Activated CD4-positive, alpha-beta T cell treated with anti-CD3 and anti-CD28 coated beads, Interleukin-2, Interleukin-6, amounts not matched to agents 100 ng/mL and 50 ng/mL, durations not matched to agents 16 hours and 8 hours (primary cell): ENCODE measurements around the gene SLC43A2.

Experiments used
- DNase-seq: peaks from one replicate; pipeline ENCODE4 v3.0.0-alpha.2; 2020

SLC43A2 gene

DNA sequence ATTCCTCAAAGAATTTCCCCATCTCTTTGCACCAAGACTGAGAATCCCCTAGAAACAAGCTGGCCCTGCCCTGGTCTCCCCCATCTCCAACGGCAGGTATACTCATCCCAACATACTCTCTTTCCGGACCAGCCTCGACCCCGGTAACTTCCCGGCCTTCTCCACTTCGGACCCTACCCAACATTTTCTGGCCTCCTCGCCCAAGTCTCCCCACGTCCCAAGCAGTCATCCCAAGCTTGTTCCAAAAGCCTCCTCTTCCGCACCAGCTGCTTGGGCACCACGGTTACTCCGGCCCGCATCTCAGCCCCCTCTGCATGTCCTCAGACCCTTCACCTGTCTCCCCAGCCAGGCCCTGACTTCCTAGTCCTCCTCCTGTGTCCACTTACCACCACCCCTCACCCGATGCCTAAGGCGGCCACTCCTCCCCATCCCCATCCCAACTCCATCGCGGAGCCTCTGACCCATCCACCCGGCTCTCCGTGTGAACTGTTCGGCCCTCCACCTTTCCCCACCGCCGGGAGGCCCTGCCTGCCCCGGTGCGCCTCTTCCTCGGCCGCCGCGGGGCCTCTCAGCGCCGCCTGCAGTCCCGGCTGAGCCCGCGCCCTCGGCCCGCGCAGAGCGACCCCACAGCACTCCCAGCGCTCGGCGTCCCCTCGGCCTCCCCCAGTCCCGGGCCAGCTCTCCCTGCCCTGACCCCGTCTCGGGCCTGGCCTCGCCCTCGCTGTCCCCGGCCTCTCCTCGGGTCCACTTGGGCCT is 67.0 kb downstream of the SLC43A2 start:
- peak; percentile 43 for DNase-seq

DNA sequence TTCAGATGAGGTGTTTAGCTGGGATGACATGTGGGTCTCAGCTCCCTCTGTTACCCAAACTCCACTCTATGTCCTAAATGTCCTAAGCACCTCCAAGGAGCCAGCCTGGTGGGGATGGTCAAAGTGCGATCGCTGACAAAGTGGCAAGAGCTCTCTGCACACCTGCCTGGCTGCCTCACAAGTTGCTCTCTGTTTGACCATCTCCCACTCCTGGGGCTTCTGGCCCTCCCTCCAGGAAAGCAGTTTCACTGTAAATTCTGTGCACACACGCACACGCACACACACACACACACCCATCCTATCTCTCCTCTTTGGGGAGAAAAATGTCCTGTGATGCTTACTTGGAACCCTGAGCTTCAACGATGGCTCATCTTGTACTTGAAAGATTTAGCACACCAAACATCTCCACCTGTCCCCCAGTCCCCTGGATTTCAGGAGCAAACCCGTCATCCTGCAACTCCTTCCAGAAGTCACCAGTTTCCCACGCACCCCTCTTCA is 67.7 kb downstream of the SLC43A2 start:
- no peak for DNase-seq

DNA sequence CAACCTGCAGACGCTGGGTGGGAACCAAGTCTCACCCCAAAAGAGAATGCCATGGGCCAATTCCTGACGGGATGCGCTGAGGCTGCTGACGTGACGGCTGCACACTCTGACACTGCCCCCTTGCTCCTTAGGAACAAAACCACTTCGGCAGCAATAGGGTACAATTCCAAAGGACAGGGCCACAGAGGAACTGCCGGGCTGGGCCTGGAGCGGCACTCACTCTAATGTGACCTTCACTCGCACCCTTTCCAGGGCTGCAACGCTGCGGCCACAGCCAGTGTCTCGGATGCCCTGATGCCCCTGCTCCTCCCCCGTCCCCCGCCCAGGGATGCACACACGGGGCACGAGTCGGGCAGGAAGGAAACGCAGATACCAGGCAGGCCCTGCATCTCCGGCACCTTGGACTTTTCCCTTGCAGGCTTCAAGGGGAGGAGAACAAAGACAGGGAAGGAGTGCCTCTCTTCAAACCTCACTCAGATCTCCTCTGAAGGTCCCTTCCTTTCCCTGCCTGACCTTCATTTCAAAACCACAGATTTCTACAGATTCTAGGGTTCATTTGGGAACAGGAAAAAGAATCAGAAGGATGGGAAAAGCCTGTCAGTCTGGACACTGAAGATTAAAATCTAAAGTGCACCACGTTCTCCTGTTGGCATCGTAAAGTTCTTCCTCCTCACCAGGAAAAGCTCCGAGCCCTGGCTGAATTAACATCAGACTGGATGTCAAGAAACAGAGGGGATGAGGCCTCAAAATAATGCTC is 68.4 kb downstream of the SLC43A2 start:
- no peak for DNase-seq

DNA sequence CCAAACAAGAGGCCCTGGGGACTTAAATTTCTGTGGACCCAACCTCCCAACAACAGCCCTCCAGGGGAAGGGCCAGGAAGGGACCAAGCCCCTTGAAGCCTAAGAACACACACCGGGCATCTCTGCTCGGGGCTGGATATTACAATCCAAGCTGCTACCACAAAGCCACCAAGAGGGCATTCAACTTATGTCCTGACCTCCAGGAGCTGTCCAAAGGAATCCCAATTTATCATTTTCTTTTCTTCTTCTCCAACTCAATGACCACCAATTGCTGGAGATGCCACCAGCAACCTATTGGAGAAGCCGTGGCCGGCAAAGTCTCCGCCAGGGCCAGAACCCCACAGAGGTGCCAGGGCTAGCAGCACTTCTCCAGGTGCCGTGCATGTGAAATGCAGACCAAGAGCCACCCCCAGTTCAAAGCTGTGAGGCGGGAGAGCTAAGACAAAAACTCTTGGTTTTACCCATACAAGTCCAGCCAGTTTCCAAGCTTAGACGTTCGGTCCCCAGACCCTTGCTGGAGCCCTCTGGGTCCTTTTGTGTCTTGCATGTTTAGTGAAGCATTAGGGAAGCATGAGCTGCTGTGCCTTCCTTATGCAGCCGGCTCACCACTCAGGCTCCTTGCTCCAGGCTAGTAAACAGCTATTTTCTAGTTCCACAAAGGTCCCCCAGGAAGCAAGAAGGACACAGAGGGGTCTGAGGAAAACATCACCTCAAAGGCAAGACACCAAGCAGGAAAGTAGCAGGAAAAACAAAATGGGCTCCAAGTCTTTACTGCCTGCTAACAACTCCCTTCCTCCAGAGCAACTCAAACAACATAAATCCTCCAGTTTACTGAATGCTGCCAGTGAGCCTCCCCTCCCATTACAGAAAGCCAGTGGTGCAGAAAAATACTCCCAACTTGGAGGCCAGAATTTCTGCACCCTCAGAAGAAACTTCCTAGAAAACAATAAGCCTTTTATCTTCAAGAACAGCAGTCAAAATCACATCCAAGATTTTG is 69.3 kb downstream of the SLC43A2 start:
- DNase-seq, result no peak

DNA sequence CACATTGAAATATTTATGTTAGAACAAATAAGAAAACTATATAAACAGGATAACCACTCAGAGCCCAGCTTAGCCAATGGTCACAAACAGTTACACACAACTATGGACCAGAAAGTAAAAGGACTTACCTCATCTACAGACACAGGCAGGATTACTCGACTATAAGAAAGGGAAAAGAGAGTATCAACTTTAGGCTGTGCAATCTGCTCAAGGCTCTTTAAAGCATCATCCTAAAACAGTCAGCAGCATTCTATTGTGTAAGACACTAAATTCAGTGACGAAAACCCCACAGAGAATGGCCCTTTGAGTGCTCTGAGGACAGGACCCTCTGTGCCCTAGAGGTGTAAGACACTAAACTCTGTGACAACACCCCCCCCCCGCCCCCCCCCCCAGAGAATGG is 70.2 kb downstream of the SLC43A2 start:
- DNase-seq, result no peak

DNA sequence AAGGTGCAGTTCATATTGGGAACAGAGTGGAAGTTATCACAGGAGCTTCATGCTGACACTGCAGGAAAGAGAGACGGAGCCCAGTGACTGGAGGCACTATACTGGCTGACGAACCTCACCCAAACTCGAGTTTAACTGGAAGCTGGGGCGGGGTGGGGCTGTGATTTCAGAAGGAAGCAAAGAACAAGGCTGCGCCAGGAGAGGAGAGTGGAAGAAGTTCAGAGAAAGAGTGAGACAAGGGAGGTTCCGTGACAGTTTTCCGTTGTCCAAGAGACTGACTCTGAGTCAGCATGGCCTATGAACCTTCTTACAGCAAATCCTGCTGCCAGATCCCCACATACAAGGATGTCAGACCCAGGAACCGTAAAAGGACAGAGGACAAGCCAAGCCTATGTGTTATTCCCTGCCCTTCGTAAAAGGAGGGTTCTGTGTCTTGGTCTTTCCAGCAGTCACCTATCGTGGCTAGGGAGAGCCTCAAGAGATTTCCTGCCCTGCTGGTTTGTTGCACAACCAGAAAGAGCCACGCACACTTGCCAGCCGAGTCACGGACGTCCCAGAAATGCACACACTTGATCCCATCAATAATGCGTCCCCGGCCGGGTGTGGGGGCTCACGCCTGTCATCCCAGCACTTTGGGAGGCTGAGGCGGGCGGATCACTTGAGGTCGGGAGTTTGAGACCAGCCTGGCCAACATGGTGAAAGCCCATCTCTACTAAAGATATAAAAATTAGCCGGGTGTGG is 71.1 kb downstream of the SLC43A2 start:
- no peak for DNase-seq

DNA sequence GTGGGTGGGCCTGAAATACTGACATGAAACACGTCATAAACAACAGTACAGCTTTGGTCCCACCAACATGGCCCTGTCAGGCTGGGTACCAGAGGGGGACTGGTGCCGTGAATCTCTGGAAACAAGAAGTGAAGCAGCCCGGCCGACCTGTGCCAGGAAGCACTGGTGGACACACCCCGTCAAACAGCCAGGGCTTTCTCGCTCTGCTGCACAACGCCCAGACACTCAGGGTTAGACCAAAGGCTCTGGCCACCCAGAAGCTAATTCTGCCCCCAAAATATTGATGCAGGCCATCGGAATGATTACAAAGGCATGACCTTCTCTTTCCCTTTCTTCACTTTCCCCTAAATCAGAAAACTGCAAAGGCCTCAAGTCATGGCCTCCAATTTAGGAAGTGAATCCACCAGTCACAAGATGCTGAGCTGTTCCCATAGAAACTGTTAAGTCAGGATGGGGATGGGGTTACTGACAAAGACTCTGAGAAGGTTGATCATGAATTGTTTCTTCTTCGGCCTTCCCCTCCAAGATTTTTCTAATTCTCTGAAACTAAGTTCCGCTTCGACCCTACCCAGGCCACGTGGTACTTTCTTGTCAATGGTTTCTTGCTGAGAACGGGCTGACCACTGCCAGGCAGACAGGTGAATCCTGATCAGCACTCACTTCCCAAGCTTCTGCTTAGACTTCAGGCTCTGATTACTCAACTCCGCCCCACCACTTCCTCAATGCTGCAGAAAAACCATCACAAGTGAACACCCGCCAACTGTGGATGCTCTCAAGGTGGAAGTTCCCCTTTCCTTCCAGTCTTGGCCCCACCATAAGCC is 72.8 kb downstream of the SLC43A2 start:
- no peak for DNase-seq

DNA sequence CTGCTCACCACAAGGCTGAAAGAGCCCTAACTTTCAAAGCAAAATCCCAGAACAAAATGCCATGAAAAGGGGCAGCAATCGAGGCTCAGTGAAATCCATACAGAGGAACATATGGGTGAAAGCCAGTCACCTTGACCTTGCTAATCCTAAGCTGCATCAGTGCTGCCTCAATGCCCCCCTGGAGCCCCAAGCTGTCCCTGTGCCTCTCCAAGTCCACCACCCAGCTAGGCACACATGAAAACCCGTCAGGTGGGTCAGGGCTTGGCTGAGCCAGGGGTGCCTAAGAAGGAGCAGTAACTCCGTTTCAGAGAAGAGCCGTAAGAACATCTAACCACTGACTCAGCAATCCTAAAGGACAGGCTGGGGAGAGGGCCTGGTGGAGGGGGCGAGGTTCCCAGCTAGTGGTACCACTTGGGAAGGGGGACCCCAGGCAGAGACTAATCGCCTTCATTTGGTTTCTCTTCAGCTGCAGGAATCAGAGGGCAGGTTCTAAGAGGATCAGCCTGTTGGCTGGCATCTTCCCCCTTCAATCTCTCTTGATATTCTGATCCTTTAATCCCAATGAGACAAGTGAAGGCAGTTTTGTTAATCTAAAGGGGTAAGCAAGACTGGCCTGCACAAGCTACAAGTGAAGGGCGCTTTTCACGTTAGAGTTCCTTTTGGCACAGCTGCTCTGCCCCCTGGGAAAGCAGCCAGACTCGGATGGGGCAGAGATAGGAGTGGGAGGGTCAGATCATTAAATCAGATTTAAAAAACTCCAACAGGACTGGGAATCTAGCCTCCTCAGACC is 73.7 kb downstream of the SLC43A2 start:
- DNase-seq, result no peak

DNA sequence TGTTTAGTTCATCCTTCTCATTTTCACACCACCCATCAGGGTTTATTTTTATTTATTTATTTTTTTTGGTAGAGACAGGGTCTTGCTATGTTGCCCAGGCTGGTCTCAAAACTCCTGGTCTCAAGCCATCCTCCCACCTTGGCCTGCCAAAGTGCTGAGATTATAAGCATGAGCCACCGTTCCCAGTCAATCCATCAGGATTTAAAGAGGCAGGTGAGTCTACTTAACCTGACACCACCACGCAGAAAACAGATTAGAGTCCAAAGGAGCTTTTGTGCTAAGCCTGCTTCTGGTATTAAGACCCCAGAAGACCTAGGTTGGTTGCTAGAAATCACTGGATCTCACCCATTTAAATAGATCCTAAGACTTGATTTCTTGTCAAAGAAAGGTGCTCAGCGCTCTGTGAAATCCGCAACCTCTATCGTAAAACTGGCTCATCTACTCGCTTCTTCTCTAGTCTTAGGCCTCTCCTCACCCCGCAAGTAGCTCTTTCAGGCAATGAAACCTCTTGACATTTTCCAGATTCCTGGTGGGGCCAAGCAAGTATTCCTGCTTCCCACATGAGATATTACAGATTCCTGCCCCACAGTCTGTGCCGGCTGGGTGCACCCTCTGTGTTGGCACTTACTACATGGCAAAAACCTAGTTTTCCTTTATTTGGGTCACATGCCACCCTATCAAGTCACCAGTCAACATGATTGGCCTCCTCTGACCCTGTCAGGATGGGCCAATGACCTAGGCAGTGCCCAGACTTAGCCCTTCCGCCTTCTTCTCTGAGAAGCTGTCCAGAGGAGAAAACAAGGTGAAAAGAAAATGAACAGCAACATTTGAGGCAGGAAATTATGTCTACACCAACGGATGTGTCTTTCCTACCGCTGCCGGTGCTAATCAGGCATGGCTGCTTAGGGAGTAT is 75.0 kb downstream of the SLC43A2 start:
- DNase-seq, result no peak

DNA sequence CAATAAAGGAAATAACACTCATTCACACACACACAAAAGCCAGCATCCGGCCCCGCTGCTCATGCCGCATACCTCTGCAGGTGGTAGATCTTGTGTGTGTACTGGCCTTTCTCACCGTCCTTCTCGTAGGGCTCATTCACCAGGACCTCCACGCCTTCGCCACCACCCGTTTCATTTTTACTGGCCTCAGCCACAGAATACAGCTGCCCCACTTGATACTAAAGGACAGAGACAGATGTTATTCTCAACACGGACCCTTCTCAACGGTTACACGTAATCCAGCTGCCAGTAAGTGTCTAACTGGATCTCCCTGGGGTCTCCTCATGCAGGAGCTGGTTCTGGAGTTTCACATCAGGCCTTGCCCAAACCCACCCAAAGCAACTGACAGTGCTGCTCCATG is 75.7 kb downstream of the SLC43A2 start:
- no peak for DNase-seq

DNA sequence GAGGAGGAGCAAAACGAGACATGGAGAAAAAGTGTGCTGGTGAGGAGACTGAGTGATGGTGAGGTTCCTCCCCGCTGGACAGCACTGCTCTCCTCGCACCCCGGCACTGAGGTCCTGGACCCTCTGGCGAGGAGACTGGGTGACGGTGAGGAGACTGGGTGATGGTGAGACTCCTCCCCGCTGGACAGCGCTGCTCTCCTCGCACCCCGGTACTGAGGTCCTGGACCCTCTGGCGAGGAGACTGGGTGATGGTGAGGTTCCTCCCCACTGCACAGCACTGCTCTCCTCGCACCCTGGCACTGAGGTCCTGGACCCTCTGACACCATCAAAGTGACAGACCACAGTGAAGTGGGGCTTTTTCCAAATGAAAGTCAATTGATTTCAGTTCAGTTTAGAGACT is 76.9 kb downstream of the SLC43A2 start:
- no peak for DNase-seq

DNA sequence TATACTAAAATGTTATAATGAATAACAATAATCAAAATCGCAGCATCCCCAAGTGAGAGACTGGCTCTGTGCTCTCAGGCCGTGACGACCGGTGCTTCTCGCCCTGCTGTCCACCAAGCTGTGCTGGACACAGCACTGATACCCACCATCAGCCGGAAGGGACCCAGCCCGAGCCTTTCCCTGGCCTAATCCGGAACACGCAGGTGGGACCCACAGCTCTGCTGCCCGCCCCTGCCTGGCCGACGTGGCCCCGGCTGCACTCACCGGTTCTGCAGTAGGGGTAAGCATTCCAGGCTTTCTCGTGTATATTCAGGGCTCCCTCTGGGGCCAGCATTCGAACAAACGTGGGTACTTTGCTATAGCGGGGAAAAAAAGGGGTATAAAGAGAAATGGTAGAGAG is 80.6 kb downstream of the SLC43A2 start:
- no peak for DNase-seq

DNA sequence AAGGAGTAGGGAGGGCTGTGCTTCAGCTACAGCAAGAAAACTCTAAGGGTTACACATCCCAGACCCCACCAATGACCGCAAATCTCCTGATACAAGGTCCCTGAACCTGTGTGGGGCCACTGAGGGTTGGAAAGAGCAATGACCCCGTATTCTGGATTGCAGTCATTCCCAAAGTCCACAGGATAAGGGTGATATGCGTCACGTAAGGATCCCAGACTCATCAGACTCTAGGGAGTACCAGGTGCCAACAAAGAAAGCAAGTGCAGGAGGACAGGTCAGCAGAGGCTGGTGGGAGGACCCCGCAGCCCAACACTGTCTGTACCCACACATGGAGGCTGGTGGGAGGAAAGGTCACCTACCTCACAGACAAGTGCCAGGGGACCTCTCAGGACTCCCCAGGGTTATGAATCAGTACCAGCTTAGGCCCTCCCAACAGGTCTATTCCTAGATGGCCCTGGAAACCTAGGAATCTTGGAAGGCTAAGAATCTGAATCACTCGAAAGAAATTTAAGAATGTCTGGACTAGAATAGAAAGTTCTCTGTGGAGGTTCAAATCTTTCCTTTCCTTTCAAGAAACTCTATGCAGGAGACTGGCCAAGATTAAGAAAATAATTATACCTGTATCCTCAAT is 82.2 kb downstream of the SLC43A2 start:
- DNase-seq, result no peak

DNA sequence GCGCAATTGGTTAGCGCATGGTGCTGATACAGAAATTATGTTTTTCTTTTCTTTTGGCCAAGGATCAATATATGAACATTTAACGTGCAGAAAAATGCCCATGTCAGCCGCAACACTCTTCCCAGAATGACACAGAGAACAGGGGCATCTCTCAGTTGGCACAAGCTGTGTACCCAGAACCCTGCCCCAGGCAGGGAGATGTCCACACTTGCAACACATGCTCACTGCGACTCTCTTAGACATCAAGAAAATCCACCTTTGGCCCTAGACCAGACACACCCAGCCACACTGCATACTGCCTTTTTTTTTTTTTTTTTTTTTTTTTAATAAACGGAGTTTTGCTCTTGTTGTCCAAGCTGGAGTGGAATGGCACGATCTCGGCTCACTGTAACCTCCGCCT is 83.0 kb downstream of the SLC43A2 start:
- no peak for DNase-seq

DNA sequence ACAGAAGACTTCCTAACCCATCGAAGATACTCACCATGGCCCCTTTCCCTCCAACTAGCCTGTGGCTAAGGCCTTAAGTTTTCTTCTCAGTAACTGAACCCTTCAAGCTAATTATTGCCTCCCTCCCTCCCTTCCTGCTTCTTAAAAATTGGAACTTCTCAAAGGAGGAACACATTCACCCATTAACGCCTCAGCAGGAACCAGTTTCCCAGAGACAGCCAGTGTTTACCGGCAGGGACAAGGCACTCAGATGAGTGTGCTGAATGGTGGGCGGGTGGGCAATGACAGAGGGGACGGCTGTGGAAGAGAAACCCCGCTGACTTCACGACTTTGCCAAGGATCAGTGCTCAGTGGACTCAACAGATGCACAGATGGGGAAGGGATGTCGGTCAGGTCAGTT is 86.3 kb downstream of the SLC43A2 start:
- DNase-seq, result no peak

DNA sequence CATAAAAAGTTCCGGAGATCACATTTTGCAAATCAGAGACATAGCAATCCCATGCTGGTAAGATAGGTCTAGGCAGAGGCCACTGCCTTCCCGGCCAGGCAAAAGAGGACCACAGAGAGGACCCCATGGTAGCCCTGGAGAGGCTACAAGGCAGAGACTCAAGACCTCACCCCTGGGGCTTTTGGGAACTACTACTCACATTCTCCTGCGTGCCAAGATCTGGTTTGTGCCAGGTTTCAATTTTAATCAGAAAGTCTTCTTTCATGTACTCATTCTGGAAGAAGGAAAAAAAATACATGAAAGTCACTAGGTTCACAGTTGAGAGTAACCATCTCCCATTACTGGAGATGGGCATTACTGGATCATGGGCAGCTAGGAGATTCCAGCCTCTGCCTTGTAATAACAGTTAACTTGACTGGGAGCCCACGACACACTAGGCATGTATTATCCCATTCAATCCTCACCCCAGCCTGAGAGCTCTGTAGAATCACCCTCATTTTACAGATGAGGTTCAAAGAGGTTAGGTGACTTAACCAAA is 87.2 kb downstream of the SLC43A2 start:
- DNase-seq, result peak; percentile 38

DNA sequence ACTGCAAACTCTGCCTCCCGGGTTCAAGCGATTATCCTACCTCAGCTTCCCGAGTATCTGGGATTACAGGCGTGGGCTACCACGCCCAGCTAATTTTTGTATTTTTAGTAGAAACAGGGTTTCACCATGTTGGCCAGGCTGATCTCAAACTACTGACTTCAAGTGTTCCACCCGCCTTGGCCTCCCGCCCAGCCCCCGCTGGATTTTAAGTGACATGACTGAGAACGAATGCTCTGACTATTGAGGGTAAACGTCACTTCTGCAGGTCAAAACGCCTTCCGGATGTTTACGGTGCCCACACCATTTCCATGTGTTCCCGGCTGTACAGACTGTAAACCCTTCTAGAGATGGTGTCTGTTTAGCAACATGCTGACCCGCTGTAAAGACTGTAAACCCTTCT is 88.8 kb downstream of the SLC43A2 start:
- DNase-seq, result no peak

DNA sequence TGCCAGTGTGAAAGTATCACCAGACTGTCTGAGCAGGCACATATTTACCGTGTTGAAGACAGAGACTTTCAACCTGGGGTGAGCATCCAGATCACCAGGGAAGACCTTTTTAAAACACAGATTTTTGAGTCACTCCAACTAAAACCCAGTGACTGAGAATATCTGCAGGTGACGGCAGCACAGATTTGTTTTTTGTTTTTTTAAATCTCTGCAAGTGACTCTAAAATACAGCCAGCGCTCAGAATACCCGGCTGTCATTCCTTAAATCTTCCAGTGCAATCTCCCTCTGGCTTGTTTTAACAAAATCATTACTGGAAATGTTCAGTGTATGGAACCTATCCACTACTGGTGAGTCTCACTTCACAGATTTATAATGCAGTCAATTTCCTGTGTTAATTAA is 92.9 kb downstream of the SLC43A2 start:
- no peak for DNase-seq
